ENCODE results near the gene TAF5L.
A peak's percentile ranks its signal among the peaks of the same experiment; 100 is the strongest.

TAF5L gene

GRCh38 chr1:229570891-229571516 lies 54.9 kb downstream of the TAF5L start:
- no peaks in the 10 kb centered on the region for H3K27me3 ChIP-seq (ENCODE audit: control insufficient read depth in 3 of 3, insufficient read depth in 3 of 3, low read depth in 1 of 3, low read length in 3 of 3)
- no peak overlapping the region for H2BK5ac ChIP-seq (ENCODE audit: low read length)
- H2BK12ac ChIP-seq (ENCODE audit: low read length), result no peak overlapping the region
- H2BK15ac ChIP-seq (ENCODE audit: low read length), result no peak overlapping the region
- H2AFZ ChIP-seq (ENCODE audit: low read length), result no peak overlapping the region
- H3K79me1 ChIP-seq (ENCODE audit: low read depth, low read length), result no peaks in the 10 kb centered on the region
- H3K27ac ChIP-seq (replicated peaks; ENCODE audit: low read length), result no peak overlapping the region
- H2AK5ac ChIP-seq (ENCODE audit: low read depth, low read length), result no peak overlapping the region
- no peak overlapping the region for H4K91ac ChIP-seq (ENCODE audit: low read depth, low read length, poor library complexity)
- no peak for DNase-seq (ENCODE audit: low spot score)
- H4K8ac ChIP-seq (ENCODE audit: low read depth, low read length), result no peak overlapping the region
- H3K4me2 ChIP-seq (ENCODE audit: insufficient read depth, low read length, poor library complexity, severe bottlenecking), result no peak overlapping the region
- peaks cover 0 to 1% of the 10 kb centered on the region in 2 donors for H3K9me3 ChIP-seq (replicated peaks in 1 of 2; ENCODE audit: control insufficient read depth in 2 of 2, insufficient read depth in 1 of 2, low read depth in 1 of 2, low read length in 2 of 2)
- H3K4me1 ChIP-seq (ENCODE audit: control insufficient read depth in 2 of 2, insufficient read depth in 1 of 2, low read depth in 1 of 2, low read length in 2 of 2), result no peaks in the 10 kb centered on the region
- H3K9ac ChIP-seq (ENCODE audit: low read depth, low read length, poor library complexity), result no peak overlapping the region
- H3K18ac ChIP-seq (ENCODE audit: low read length), result no peak overlapping the region
- H3K23ac ChIP-seq (ENCODE audit: low read depth, low read length, poor library complexity), result no peak overlapping the region
- no peak overlapping the region for H3K4ac ChIP-seq (ENCODE audit: low read length)
- no CpG with 5 or more reads among the region's 2 CpGs for WGBS, 2 donors (ENCODE audit: extremely low coverage in 2 of 2, insufficient read length in 2 of 2, insufficient replicate concordance in 1 of 2)
- H3K14ac ChIP-seq (ENCODE audit: low read length), result no peak overlapping the region
- no peak overlapping the region for H3K4me3 ChIP-seq (ENCODE audit: low read length in 2 of 2)
- H3K36me3 ChIP-seq (replicated peaks in 1 of 2; ENCODE audit: control insufficient read depth in 2 of 2, insufficient read depth in 2 of 2, low read length in 2 of 2), result no peaks in the 10 kb centered on the region
- H2BK120ac ChIP-seq (ENCODE audit: low read depth, low read length), result no peak overlapping the region

GRCh38 chr1:229570305-229570704 lies 55.6 kb downstream of the TAF5L start:
- WGBS, 2 donors (ENCODE audit: extremely low coverage in 2 of 2, insufficient read length in 2 of 2, insufficient replicate concordance in 1 of 2), result no CpG with 5 or more reads among the region's 20 CpGs

GRCh38 chr1:229567109-229567868 lies 58.6 kb downstream of the TAF5L start:
- no peak overlapping the region for H2AFZ ChIP-seq (ENCODE audit: low read length)
- H3K4me2 ChIP-seq (ENCODE audit: insufficient read depth, low read length, poor library complexity, severe bottlenecking), result no peak overlapping the region
- H3K27me3 ChIP-seq (ENCODE audit: control insufficient read depth in 3 of 3, insufficient read depth in 3 of 3, low read depth in 1 of 3, low read length in 3 of 3), result no peaks in the 10 kb centered on the region
- no peak overlapping the region for H3K4me3 ChIP-seq (ENCODE audit: low read length in 2 of 2)
- no peak overlapping the region for H4K8ac ChIP-seq (ENCODE audit: low read depth, low read length)
- no peak overlapping the region for H2BK15ac ChIP-seq (ENCODE audit: low read length)
- no peak overlapping the region for H3K23ac ChIP-seq (ENCODE audit: low read depth, low read length, poor library complexity)
- WGBS, 2 donors (ENCODE audit: extremely low coverage in 2 of 2, insufficient read length in 2 of 2, insufficient replicate concordance in 1 of 2), result no CpG with 5 or more reads among the region's 13 CpGs
- no peak overlapping the region for H2BK120ac ChIP-seq (ENCODE audit: low read depth, low read length)
- no peak overlapping the region for H3K27ac ChIP-seq (replicated peaks; ENCODE audit: low read length)
- no peak overlapping the region for H3K14ac ChIP-seq (ENCODE audit: low read length)
- H3K4ac ChIP-seq (ENCODE audit: low read length), result no peak overlapping the region
- DNase-seq (ENCODE audit: low spot score), result no peak
- no peaks in the 10 kb centered on the region for H3K79me1 ChIP-seq (ENCODE audit: low read depth, low read length)
- no peaks in the 10 kb centered on the region for H3K9me3 ChIP-seq (replicated peaks in 1 of 2; ENCODE audit: control insufficient read depth in 2 of 2, insufficient read depth in 1 of 2, low read depth in 1 of 2, low read length in 2 of 2)
- no peak overlapping the region for H2AK5ac ChIP-seq (ENCODE audit: low read depth, low read length)
- no peak overlapping the region for H4K91ac ChIP-seq (ENCODE audit: low read depth, low read length, poor library complexity)
- no peak overlapping the region for H2BK12ac ChIP-seq (ENCODE audit: low read length)
- peaks cover 0 to 9% of the 10 kb centered on the region in 2 donors for H3K4me1 ChIP-seq (ENCODE audit: control insufficient read depth in 2 of 2, insufficient read depth in 1 of 2, low read depth in 1 of 2, low read length in 2 of 2)
- peak overlapping the region; percentile 70 for H3K9ac ChIP-seq (ENCODE audit: low read depth, low read length, poor library complexity)
- H2BK5ac ChIP-seq (ENCODE audit: low read length), result no peak overlapping the region
- H3K18ac ChIP-seq (ENCODE audit: low read length), result no peak overlapping the region
- no peaks in the 10 kb centered on the region for H3K36me3 ChIP-seq (replicated peaks in 1 of 2; ENCODE audit: control insufficient read depth in 2 of 2, insufficient read depth in 2 of 2, low read length in 2 of 2)

More at GRCh38 chr1:229570305-229570704, 55.6 kb downstream of the TAF5L start:
- Histone ChIP-seq H3K4me1 (ENCODE audit: control insufficient read depth in 2 of 2, insufficient read depth in 1 of 2, low read depth in 1 of 2, low read length in 2 of 2) (no peaks in the 10 kb centered on the region), H2BK15ac (ENCODE audit: low read length) (no peak overlapping the region), H3K23ac (ENCODE audit: low read depth, low read length, poor library complexity) (no peak overlapping the region), H3K4ac (ENCODE audit: low read length) (no peak overlapping the region), H2BK5ac (ENCODE audit: low read length) (no peak overlapping the region), H3K79me1 (ENCODE audit: low read depth, low read length) (no peaks in the 10 kb centered on the region), H2AK5ac (ENCODE audit: low read depth, low read length) (no peak overlapping the region), H3K27ac (replicated peaks; ENCODE audit: low read length) (no peak overlapping the region), H3K18ac (ENCODE audit: low read length) (no peak overlapping the region), H3K9ac (ENCODE audit: low read depth, low read length, poor library complexity) (no peak overlapping the region), H2BK120ac (ENCODE audit: low read depth, low read length) (no peak overlapping the region), H3K9me3 (replicated peaks in 1 of 2; ENCODE audit: control insufficient read depth in 2 of 2, insufficient read depth in 1 of 2, low read depth in 1 of 2, low read length in 2 of 2) (peaks cover 0 to 1% of the 10 kb centered on the region in 2 donors), H4K8ac (ENCODE audit: low read depth, low read length) (no peak overlapping the region), H2BK12ac (ENCODE audit: low read length) (no peak overlapping the region), H3K27me3 (ENCODE audit: control insufficient read depth in 3 of 3, insufficient read depth in 3 of 3, low read depth in 1 of 3, low read length in 3 of 3) (no peaks in the 10 kb centered on the region), H3K36me3 (replicated peaks in 1 of 2; ENCODE audit: control insufficient read depth in 2 of 2, insufficient read depth in 2 of 2, low read length in 2 of 2) (no peaks in the 10 kb centered on the region), H3K14ac (ENCODE audit: low read length) (no peak overlapping the region), H4K91ac (ENCODE audit: low read depth, low read length, poor library complexity) (no peak overlapping the region), H2AFZ (ENCODE audit: low read length) (peak overlapping the region; percentile 17), H3K4me2 (ENCODE audit: insufficient read depth, low read length, poor library complexity, severe bottlenecking) (no peak overlapping the region), H3K4me3 (ENCODE audit: low read length in 2 of 2) (no peak overlapping the region)
- DNase-seq (ENCODE audit: low spot score), result no peak

- Histone ChIP-seq H2BK12ac (ENCODE audit: low read length) (no peak overlapping the region), H3K27me3 (ENCODE audit: control insufficient read depth in 3 of 3, insufficient read depth in 3 of 3, low read depth in 1 of 3, low read length in 3 of 3) (no peaks in the 10 kb centered on the region), H3K4me1 (ENCODE audit: control insufficient read depth in 2 of 2, insufficient read depth in 1 of 2, low read depth in 1 of 2, low read length in 2 of 2) (peaks cover 0 to 9% of the 10 kb centered on the region in 2 donors), H3K9me3 (replicated peaks in 1 of 2; ENCODE audit: control insufficient read depth in 2 of 2, insufficient read depth in 1 of 2, low read depth in 1 of 2, low read length in 2 of 2) (no peaks in the 10 kb centered on the region), H3K9ac (ENCODE audit: low read depth, low read length, poor library complexity) (no peak overlapping the region), H2AK5ac (ENCODE audit: low read depth, low read length) (no peak overlapping the region), H2BK120ac (ENCODE audit: low read depth, low read length) (no peak overlapping the region), H3K23ac (ENCODE audit: low read depth, low read length, poor library complexity) (no peak overlapping the region), H4K8ac (ENCODE audit: low read depth, low read length) (no peak overlapping the region), H3K4me2 (ENCODE audit: insufficient read depth, low read length, poor library complexity, severe bottlenecking) (no peak overlapping the region), H3K4ac (ENCODE audit: low read length) (no peak overlapping the region), H3K27ac (replicated peaks; ENCODE audit: low read length) (no peak overlapping the region), H3K36me3 (replicated peaks in 1 of 2; ENCODE audit: control insufficient read depth in 2 of 2, insufficient read depth in 2 of 2, low read length in 2 of 2) (no peaks in the 10 kb centered on the region), H2AFZ (ENCODE audit: low read length) (no peak overlapping the region), H3K4me3 (ENCODE audit: low read length in 2 of 2) (no peak overlapping the region), H3K79me1 (ENCODE audit: low read depth, low read length) (no peaks in the 10 kb centered on the region), H4K91ac (ENCODE audit: low read depth, low read length, poor library complexity) (no peak overlapping the region), H3K14ac (ENCODE audit: low read length) (no peak overlapping the region), H2BK15ac (ENCODE audit: low read length) (no peak overlapping the region), H3K18ac (ENCODE audit: low read length) (no peak overlapping the region), H2BK5ac (ENCODE audit: low read length) (no peak overlapping the region)
- WGBS, 2 donors (ENCODE audit: extremely low coverage in 2 of 2, insufficient read length in 2 of 2, insufficient replicate concordance in 1 of 2), result no CpG with 5 or more reads among the region's 5 CpGs
- DNase-seq (ENCODE audit: low spot score), result no peak
Measured at GRCh38 chr1:229563701-229564100, 62.2 kb downstream of the TAF5L start.

Measured in neuronal stem cell (in vitro differentiated cells).